Breast epithelium (tissue), 3 donors: ENCODE measurements around the gene SPATA45.

Source experiments
- CTCF ChIP-seq, 3 donors: fragments of 450-650 bp; IDR thresholded peaks; one replicate each; pipeline ENCODE4 v1.5.1; 2016 to 2017; ENCODE audit warnings: antibody characterized with exemption in 3 of 3, mild to moderate bottlenecking in 3 of 3, moderate library complexity in 3 of 3
- POLR2A ChIP-seq: fragments of 450-650 bp; IDR thresholded peaks from one replicate; pipeline ENCODE4 v1.6.1; 2016; ENCODE audit warnings: antibody characterized with exemption, mild to moderate bottlenecking, moderate library complexity
- POLR2AphosphoS5 ChIP-seq, 3 donors: sonication (generic); formaldehyde crosslinking; IDR thresholded peaks; one replicate each; pipeline ENCODE4 v1.6.1; 2017; ENCODE audit warnings: antibody characterized with exemption in 3 of 3

- no peak for TF ChIP-seq CTCF (IDR thresholded peaks at IDR 0.05)
- no peak for TF ChIP-seq POLR2A
- no peak for TF ChIP-seq POLR2AphosphoS5 (IDR thresholded peaks at IDR 0.05)
These were observed 9.3 kb downstream of the SPATA45 start for GRCh38 chr1:212838145-212838544.
